ENCODE results near the gene DDX27. TPM values are rescaled to one million over a fixed set of nuclear protein-coding genes. Genes with fewer than 3 reads are reported as not detected.

The DDX27 gene
- total and polyA plus RNA-seq, 9 of the 15 experiments (the other 6 are each of a cell fraction or from before 2014, with no cell fraction given) = 17.9 to 79.3 (median 57.0) TPM

DNA sequence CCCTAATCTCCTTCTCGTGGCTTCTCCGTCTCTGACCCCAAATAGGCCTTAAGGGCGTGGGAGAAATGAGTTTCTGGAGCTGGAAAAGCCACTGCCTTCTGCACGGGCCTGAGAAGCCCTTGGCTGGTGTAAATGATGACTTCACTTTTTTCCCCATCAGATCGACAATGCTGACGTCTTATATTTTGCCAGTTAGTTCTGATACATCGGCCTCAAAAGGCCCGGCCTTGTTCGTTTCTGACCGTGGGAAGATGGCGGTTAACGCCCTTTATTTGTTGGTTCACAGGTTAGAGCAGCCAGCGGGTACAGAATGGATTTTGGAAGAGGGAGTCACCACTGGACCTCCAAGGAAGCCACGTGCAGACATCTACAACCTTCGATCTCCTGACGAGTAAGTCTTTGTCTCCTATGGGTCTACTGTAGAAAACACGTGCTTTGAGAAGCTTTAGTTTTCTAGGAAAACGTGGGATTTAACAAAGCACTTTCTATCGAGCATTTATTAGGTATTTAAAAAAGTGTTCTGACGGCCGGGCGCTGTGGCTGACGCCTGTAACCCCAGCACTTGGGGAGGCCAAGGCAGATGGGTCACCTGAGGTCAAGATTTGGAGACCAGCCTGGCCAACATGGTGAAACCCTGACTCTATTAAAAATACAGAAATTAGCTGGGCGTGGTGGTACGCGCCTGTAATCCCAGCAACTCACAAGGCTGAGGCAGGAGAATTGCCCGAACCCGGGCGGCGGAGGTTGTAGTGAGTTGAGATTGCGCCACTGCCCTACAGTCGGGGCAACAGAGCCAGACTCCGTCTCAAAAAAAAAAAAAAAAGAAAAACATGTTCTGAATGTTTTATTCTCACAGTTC is 59.8 kb downstream of the DDX27 start (continued):
- TF ChIP-seq, protein P1, sequence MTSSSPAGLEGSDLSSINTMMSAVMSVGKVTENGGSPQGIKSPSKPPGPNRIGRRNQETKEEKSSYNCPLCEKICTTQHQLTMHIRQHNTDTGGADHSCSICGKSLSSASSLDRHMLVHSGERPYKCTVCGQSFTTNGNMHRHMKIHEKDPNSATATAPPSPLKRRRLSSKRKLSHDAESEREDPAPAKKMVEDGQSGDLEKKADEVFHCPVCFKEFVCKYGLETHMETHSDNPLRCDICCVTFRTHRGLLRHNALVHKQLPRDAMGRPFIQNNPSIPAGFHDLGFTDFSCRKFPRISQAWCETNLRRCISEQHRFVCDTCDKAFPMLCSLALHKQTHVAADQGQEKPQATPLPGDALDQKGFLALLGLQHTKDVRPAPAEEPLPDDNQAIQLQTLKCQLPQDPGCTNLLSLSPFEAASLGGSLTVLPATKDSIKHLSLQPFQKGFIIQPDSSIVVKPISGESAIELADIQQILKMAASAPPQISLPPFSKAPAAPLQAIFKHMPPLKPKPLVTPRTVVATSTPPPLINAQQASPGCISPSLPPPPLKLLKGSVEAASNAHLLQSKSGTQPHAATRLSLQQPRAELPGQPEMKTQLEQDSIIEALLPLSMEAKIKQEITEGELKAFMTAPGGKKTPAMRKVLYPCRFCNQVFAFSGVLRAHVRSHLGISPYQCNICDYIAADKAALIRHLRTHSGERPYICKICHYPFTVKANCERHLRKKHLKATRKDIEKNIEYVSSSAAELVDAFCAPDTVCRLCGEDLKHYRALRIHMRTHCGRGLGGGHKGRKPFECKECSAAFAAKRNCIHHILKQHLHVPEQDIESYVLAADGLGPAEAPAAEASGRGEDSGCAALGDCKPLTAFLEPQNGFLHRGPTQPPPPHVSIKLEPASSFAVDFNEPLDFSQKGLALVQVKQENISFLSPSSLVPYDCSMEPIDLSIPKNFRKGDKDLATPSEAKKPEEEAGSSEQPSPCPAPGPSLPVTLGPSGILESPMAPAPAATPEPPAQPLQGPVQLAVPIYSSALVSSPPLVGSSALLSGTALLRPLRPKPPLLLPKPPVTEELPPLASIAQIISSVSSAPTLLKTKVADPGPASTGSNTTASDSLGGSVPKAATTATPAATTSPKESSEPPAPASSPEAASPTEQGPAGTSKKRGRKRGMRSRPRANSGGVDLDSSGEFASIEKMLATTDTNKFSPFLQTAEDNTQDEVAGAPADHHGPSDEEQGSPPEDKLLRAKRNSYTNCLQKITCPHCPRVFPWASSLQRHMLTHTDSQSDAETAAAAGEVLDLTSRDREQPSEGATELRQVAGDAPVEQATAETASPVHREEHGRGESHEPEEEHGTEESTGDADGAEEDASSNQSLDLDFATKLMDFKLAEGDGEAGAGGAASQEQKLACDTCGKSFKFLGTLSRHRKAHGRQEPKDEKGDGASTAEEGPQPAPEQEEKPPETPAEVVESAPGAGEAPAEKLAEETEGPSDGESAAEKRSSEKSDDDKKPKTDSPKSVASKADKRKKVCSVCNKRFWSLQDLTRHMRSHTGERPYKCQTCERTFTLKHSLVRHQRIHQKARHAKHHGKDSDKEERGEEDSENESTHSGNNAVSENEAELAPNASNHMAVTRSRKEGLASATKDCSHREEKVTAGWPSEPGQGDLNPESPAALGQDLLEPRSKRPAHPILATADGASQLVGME (CRISPR knock-in tag; IDR thresholded peaks at IDR 0.05) = no peak
- TF ChIP-seq GTF2A2 (tag; IDR thresholded peaks at IDR 0.05) (peak; percentile 68; the same call in 1 of the 2 replicates), HNRNPK (IDR thresholded peaks at IDR 0.05; ENCODE audit: low read depth, low read length, poor library complexity, severe bottlenecking) (no peak), BCOR (IDR thresholded peaks at IDR 0.05) (peak; percentile 13; the same call in 1 of the 2 replicates), ZNF263 (CRISPR knock-in tag; IDR thresholded peaks at IDR 0.05; ENCODE audit: borderline replicate concordance) (0 out of 2 replicates have a peak, but pooled peaks have one; percentile 1), GATAD2A (IDR thresholded peaks at IDR 0.05) (no peak), TEAD4 (IDR thresholded peaks at IDR 0.05; ENCODE audit: low read length) (peak; percentile 4; the same call in 1 of the 2 replicates), TEAD4 (CRISPR knock-in tag; IDR thresholded peaks at IDR 0.05; ENCODE audit: borderline replicate concordance) (no peak), TGIF2 (CRISPR knock-in tag; IDR thresholded peaks at IDR 0.05) (0 out of 2 replicates have a peak, but pooled peaks have one; percentile 83), RBM17 (IDR thresholded peaks at IDR 0.05; ENCODE audit: borderline replicate concordance, low read depth, low read length) (no peak)
- TF ChIP-seq, protein P2, sequence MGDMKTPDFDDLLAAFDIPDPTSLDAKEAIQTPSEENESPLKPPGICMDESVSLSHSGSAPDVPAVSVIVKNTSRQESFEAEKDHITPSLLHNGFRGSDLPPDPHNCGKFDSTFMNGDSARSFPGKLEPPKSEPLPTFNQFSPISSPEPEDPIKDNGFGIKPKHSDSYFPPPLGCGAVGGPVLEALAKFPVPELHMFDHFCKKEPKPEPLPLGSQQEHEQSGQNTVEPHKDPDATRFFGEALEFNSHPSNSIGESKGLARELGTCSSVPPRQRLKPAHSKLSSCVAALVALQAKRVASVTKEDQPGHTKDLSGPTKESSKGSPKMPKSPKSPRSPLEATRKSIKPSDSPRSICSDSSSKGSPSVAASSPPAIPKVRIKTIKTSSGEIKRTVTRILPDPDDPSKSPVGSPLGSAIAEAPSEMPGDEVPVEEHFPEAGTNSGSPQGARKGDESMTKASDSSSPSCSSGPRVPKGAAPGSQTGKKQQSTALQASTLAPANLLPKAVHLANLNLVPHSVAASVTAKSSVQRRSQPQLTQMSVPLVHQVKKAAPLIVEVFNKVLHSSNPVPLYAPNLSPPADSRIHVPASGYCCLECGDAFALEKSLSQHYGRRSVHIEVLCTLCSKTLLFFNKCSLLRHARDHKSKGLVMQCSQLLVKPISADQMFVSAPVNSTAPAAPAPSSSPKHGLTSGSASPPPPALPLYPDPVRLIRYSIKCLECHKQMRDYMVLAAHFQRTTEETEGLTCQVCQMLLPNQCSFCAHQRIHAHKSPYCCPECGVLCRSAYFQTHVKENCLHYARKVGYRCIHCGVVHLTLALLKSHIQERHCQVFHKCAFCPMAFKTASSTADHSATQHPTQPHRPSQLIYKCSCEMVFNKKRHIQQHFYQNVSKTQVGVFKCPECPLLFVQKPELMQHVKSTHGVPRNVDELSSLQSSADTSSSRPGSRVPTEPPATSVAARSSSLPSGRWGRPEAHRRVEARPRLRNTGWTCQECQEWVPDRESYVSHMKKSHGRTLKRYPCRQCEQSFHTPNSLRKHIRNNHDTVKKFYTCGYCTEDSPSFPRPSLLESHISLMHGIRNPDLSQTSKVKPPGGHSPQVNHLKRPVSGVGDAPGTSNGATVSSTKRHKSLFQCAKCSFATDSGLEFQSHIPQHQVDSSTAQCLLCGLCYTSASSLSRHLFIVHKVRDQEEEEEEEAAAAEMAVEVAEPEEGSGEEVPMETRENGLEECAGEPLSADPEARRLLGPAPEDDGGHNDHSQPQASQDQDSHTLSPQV (IDR thresholded peaks at IDR 0.05) = no peak
- TF ChIP-seq, protein P3, sequence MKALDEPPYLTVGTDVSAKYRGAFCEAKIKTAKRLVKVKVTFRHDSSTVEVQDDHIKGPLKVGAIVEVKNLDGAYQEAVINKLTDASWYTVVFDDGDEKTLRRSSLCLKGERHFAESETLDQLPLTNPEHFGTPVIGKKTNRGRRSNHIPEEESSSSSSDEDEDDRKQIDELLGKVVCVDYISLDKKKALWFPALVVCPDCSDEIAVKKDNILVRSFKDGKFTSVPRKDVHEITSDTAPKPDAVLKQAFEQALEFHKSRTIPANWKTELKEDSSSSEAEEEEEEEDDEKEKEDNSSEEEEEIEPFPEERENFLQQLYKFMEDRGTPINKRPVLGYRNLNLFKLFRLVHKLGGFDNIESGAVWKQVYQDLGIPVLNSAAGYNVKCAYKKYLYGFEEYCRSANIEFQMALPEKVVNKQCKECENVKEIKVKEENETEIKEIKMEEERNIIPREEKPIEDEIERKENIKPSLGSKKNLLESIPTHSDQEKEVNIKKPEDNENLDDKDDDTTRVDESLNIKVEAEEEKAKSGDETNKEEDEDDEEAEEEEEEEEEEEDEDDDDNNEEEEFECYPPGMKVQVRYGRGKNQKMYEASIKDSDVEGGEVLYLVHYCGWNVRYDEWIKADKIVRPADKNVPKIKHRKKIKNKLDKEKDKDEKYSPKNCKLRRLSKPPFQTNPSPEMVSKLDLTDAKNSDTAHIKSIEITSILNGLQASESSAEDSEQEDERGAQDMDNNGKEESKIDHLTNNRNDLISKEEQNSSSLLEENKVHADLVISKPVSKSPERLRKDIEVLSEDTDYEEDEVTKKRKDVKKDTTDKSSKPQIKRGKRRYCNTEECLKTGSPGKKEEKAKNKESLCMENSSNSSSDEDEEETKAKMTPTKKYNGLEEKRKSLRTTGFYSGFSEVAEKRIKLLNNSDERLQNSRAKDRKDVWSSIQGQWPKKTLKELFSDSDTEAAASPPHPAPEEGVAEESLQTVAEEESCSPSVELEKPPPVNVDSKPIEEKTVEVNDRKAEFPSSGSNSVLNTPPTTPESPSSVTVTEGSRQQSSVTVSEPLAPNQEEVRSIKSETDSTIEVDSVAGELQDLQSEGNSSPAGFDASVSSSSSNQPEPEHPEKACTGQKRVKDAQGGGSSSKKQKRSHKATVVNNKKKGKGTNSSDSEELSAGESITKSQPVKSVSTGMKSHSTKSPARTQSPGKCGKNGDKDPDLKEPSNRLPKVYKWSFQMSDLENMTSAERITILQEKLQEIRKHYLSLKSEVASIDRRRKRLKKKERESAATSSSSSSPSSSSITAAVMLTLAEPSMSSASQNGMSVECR (CRISPR knock-in tag; IDR thresholded peaks at IDR 0.05) = 0 out of 2 replicates have a peak, but pooled peaks have one; percentile 10
